HepG2 (cell line): Measurements from ENCODE around the gene KCNK2. TPM values are rescaled to one million over a fixed set of nuclear protein-coding genes. Genes with fewer than 3 reads are reported as not detected.

Experiments used
- ATAC-seq: fragments of 200-7000 bp; cut with Tn5 transposase; 3 replicates; pipeline ENCODE4 v1.9.1; 2020; ENCODE audit warnings: mild to moderate bottlenecking, moderate library complexity
- Bru-seq: library from RNA; stranded (reverse); fragments of 400-500 nt; gene quantifications from one replicate; lab custom pipeline; 2021; lab: Mats Ljungman, UMichigan
- BruChase-seq, 2 experiments: library from RNA; stranded (reverse); fragments of 400-500 nt; gene quantifications; one replicate each; lab custom pipeline; 2021; lab: Mats Ljungman, UMichigan
- BruUV-seq: library from RNA; stranded (reverse); fragments of 400-500 nt; replicated peaks from 2 replicates; lab custom pipeline; 2021; lab: Mats Ljungman, UMichigan
- CTCF ChIA-PET: fragments of 300-600 bp; formaldehyde crosslinking; extraction: SDS; loops from one replicate; lab custom pipeline; 2021; ENCODE audit warnings: low total read pairs, inconsistent platforms, low intra/inter-chr PET ratio; lab: Yijun Ruan, JAX
- POLR2A ChIA-PET: fragments of 350-600 bp; sonication (Branson Sonifier 250); formaldehyde crosslinking; loops from one replicate; lab custom pipeline; 2020; ENCODE audit warnings: antibody characterized with exemption, inconsistent platforms; lab: Yijun Ruan, JAX
- DNase-seq: peaks from one replicate; pipeline ENCODE4 v3.0.0-alpha.2; 2015; ENCODE audit warnings: low spot score
- FAIRE-seq: peaks from 3 replicates; lab custom pipeline; 2011; peaks lifted over from hg19 to GRCh38; lab: Jason Lieb, UNC
- H2AFZ ChIP-seq: one replicate; pipeline ENCODE4 v1.6.1; 2011; ENCODE audit warnings: low read length, inconsistent platforms
- H3K27ac ChIP-seq: fragments of 300-600 bp; 3 replicates; pipeline ENCODE4 v1.8.0; 2011; ENCODE audit warnings: mixed run types, mild to moderate bottlenecking, mixed read lengths, low read length, inconsistent platforms; ENCODE audit not compliant: insufficient read depth; ENCODE audit errors: extremely low read length
- H3K27me3 ChIP-seq, 2 experiments: fragments of 200-600 bp in 1 of 2; 2 replicates in 1 of 2; 3 replicates in 1 of 2; pipeline versions ENCODE4 v1.6.0 to v1.8.0; 2011; ENCODE audit warnings: low read length in 2 of 2, mild to moderate bottlenecking in 2 of 2, moderate library complexity in 2 of 2, inconsistent platforms in 1 of 2; ENCODE audit not compliant: insufficient read depth in 2 of 2, control insufficient read depth in 1 of 2
- H3K36me3 ChIP-seq, 2 experiments: fragments of 200-600 bp in 1 of 2; replicated peaks in 1 of 2; 2 replicates in 1 of 2; 3 replicates in 1 of 2; pipeline versions ENCODE4 v1.5.1 to v1.8.0; 2011; ENCODE audit warnings: low read length in 2 of 2, inconsistent platforms in 1 of 2; ENCODE audit not compliant: insufficient read depth in 2 of 2, control insufficient read depth in 1 of 2
- H3K4me1 ChIP-seq: 2 replicates; pipeline ENCODE4 v1.5.1; 2012; ENCODE audit warnings: low read length, inconsistent platforms; ENCODE audit not compliant: insufficient read depth
- H3K4me2 ChIP-seq: 2 replicates; pipeline ENCODE4 v1.6.0; 2011; ENCODE audit warnings: low read depth, low read length, inconsistent platforms
- H3K4me3 ChIP-seq, 3 experiments: fragments of 200-600 bp in 1 of 3; sonication (generic), shearing (Covaris generic) in 1 of 3; replicated peaks in 1 of 3; 2 replicates each; pipeline ENCODE4 v1.5.1; 2011 to 2016; ENCODE audit warnings: low read length in 3 of 3, inconsistent platforms in 2 of 3, low read depth in 2 of 3, mild to moderate bottlenecking in 2 of 3, control low read depth in 1 of 3, mixed read lengths in 1 of 3; ENCODE audit not compliant: insufficient read depth in 1 of 3
- H3K79me2 ChIP-seq: one replicate; pipeline ENCODE4 v1.6.1; 2011; ENCODE audit warnings: low read length, inconsistent platforms; ENCODE audit not compliant: insufficient read depth
- H3K9ac ChIP-seq: 2 replicates; pipeline ENCODE4 v1.6.0; 2011; ENCODE audit warnings: mild to moderate bottlenecking, low read depth, low read length, inconsistent platforms; ENCODE audit not compliant: insufficient read depth
- H3K9me3 ChIP-seq: 2 replicates; pipeline ENCODE4 v1.5.1; 2012; ENCODE audit warnings: mild to moderate bottlenecking, low read length
- H4K20me1 ChIP-seq: 2 replicates; pipeline ENCODE4 v1.6.0; 2011; ENCODE audit warnings: inconsistent platforms, mild to moderate bottlenecking, low read length, moderate library complexity; ENCODE audit not compliant: insufficient read depth
- BCL3 ChIP-seq: sonication (generic); formaldehyde crosslinking; IDR thresholded peaks from 2 replicates; pipeline ENCODE4 v1.5.1; 2020; ENCODE audit warnings: mild to moderate bottlenecking, missing genetic modification reagents, moderate library complexity
- CBFB ChIP-seq: sonication (generic); formaldehyde crosslinking; IDR thresholded peaks from 2 replicates; pipeline ENCODE4 v1.4.0; 2020; ENCODE audit warnings: missing genetic modification reagents
- CREM ChIP-seq, 2 experiments: sonication (generic) in 1 of 2; formaldehyde crosslinking in 1 of 2; IDR thresholded peaks; 2 replicates each; pipeline versions ENCODE4 v1.4.0 to v1.6.1; 2016 to 2020; ENCODE audit warnings: antibody characterized with exemption in 1 of 2, mild to moderate bottlenecking in 1 of 2, missing genetic modification reagents in 1 of 2
- HNRNPH1 ChIP-seq: fragments of 200-400 bp; formaldehyde crosslinking; optimal IDR thresholded peaks from 2 replicates; pipeline ENCODE3; 2017; ENCODE audit warnings: mild to moderate bottlenecking, low read depth, low read length
- KDM4B ChIP-seq: sonication (generic); formaldehyde crosslinking; IDR thresholded peaks from 2 replicates; pipeline ENCODE4 v1.4.0; 2020; ENCODE audit warnings: missing genetic modification reagents
- KDM6A ChIP-seq: IDR thresholded peaks from 2 replicates; pipeline ENCODE4 v1.6.1; 2016; ENCODE audit warnings: low read depth
- KLF6 ChIP-seq: IDR thresholded peaks from 2 replicates; pipeline ENCODE4 v1.8.0; 2016; ENCODE audit warnings: missing biosample characterization, missing genetic modification reagents
- KLF9 ChIP-seq: IDR thresholded peaks from 2 replicates; pipeline ENCODE4 v1.6.1; 2016; ENCODE audit warnings: low read depth
- MAFG ChIP-seq: sonication (generic); formaldehyde crosslinking; IDR thresholded peaks from 2 replicates; pipeline ENCODE4 v1.5.1; 2020; ENCODE audit warnings: mild to moderate bottlenecking, missing genetic modification reagents
- MATR3 ChIP-seq: sonication (generic); formaldehyde crosslinking; IDR thresholded peaks from 2 replicates; pipeline ENCODE4 v1.4.0; 2020; ENCODE audit warnings: missing genetic modification reagents
- RBFOX2 ChIP-seq: fragments of 200-400 bp; formaldehyde crosslinking; IDR thresholded peaks from 2 replicates; pipeline ENCODE4 v1.6.1; 2017; ENCODE audit warnings: low read depth, mild to moderate bottlenecking, low read length
- SMARCE1 ChIP-seq: fragments of 450-650 bp; IDR thresholded peaks from 2 replicates; pipeline ENCODE4 v1.6.1; 2017; ENCODE audit warnings: borderline replicate concordance
- ZNF282 ChIP-seq: fragments of 450-650 bp; IDR thresholded peaks from 2 replicates; pipeline ENCODE4 v1.6.1; 2018; ENCODE audit not compliant: partially characterized antibody
- ZNF552 ChIP-seq: sonication (generic); formaldehyde crosslinking; IDR thresholded peaks from 2 replicates; pipeline ENCODE4 v1.9.0; 2022; ENCODE audit warnings: missing genetic modification reagents, mild to moderate bottlenecking, borderline replicate concordance
- ZNF841 ChIP-seq: sonication (generic); formaldehyde crosslinking; IDR thresholded peaks from 2 replicates; pipeline ENCODE4 v1.8.1; 2023; ENCODE audit warnings: missing genetic modification reagents, borderline replicate concordance
- ZSCAN22 ChIP-seq: sonication (generic); formaldehyde crosslinking; IDR thresholded peaks from 2 replicates; pipeline ENCODE4 v1.4.0; 2020; ENCODE audit warnings: mild to moderate bottlenecking, missing genetic modification reagents
- WGBS: methylation state at CpG from one replicate; pipeline ENCODE4 v1.1.6; 2017; ENCODE audit warnings: low lambda C conversion rate; 5-methylcytosine and 5-hydroxymethylcytosine counted together
- in situ Hi-C: cut with HindIII; loops from 2 replicates; pipeline ENCODE4 v1.10.0; 2017; ENCODE audit warnings: low pct_unique_long_range_greater_than_20kb; ENCODE audit not compliant: extremely low pct_ligation_motif_present
- intact Hi-C: fragments of 100-400 bp; cut with micrococcal nuclease; formaldehyde crosslinking; loops from one replicate; pipeline ENCODE4 v1.10.0; 2022; ENCODE audit not compliant: unreplicated experiment
- long read RNA-seq, 2 experiments: library from RNA in 1 of 2; library from polyadenylated mRNA in 1 of 2; stranded (forward) in 1 of 2; unstranded in 1 of 2; transcript quantifications; one replicate each; pipeline ENCODE4 v2.0.0, GENCODE V29; 2019 to 2022
- polyA minus RNA-seq, 3 experiments: library from RNA; depleted of rRNA, polyadenylated mRNA; stranded (reverse); fragments of >200 nt; gene quantifications; 2 replicates each; pipeline ENCODE4 v1.2.3, GENCODE V29; 2011; ENCODE audit warnings: low replicate concordance in 1 of 3
- polyA plus RNA-seq, 8 experiments: library from polyadenylated mRNA; depleted of rRNA in 3 of 8; stranded (reverse) in 7 of 8; unstranded in 1 of 8; fragments of >200 nt; fragmentation: Illumina TruSeq in 4 of 8; extraction: Trizol in 4 of 8; gene quantifications; 2 replicates each; pipeline versions ENCODE4 v1.2.1 to v1.2.3, GENCODE V29; 2011 to 2016; ENCODE audit warnings: low read depth in 4 of 8, missing spikeins in 1 of 8, mixed read lengths in 1 of 8; ENCODE audit not compliant: insufficient read depth in 1 of 8
- total RNA-seq, 5 experiments: library from RNA; depleted of rRNA; stranded (reverse); fragments of >200 nt; fragmentation: Illumina TruSeq; extraction: Trizol; gene quantifications; 2 replicates each; pipeline ENCODE4 v1.2.3, GENCODE V29; 2016; ENCODE audit warnings: low read depth in 1 of 5

The KCNK2 gene
- not detected in 2 replicates for total RNA-seq (2016; rRNA removed; fragmentation: Illumina TruSeq; extraction: Trizol)
- total RNA-seq (2016; cell fraction: cytosol; rRNA removed; fragmentation: Illumina TruSeq; extraction: Trizol; ENCODE audit: low read depth) = not detected in 2 replicates
- not detected in 2 replicates for total RNA-seq (2016; cell fraction: insoluble cytoplasmic fraction; rRNA removed; fragmentation: Illumina TruSeq; extraction: Trizol)
- total RNA-seq (2016; cell fraction: membrane; rRNA removed; fragmentation: Illumina TruSeq; extraction: Trizol) = not detected in 2 replicates
- total RNA-seq (2016; cell fraction: nucleus; rRNA removed; fragmentation: Illumina TruSeq; extraction: Trizol) = not detected in 2 replicates
- polyA plus RNA-seq (2011; rRNA removed) = not detected in 2 replicates
- not detected in 2 replicates for polyA plus RNA-seq (2011; cell fraction: cytosol; rRNA removed)
- polyA plus RNA-seq (2011; cell fraction: nucleus; rRNA removed) = not detected in 2 replicates
- not detected in 2 replicates for polyA plus RNA-seq (2012)
- polyA plus RNA-seq (2016; cell fraction: cytosol; fragmentation: Illumina TruSeq; extraction: Trizol; ENCODE audit: low read depth) = not detected in 2 replicates
- polyA plus RNA-seq (2016; cell fraction: insoluble cytoplasmic fraction; fragmentation: Illumina TruSeq; extraction: Trizol; ENCODE audit: low read depth) = not detected in 2 replicates
- not detected in 2 replicates for polyA plus RNA-seq (2016; cell fraction: membrane; fragmentation: Illumina TruSeq; extraction: Trizol; ENCODE audit: low read depth)
- not detected in 2 replicates for polyA plus RNA-seq (2016; cell fraction: nucleus; fragmentation: Illumina TruSeq; extraction: Trizol; ENCODE audit: insufficient read depth, low read depth)
- not detected in 2 replicates for polyA minus RNA-seq (2011; rRNA and poly(A)+ RNA removed; ENCODE audit: low replicate concordance)
- polyA minus RNA-seq (2011; cell fraction: cytosol; rRNA and poly(A)+ RNA removed) = not detected in 2 replicates
- not detected in 2 replicates for polyA minus RNA-seq (2011; cell fraction: nucleus; rRNA and poly(A)+ RNA removed)
- percentile 0 among the genes with signal in this experiment for Bru-seq, nascent RNA
- BruChase-seq, experiment 1, labeled RNA remaining after a 6-hour chase = percentile 2 among the genes with signal in this experiment
- percentile 2 among the genes with signal in this experiment for BruChase-seq, experiment 2, labeled RNA remaining after a 2-hour chase
- long read RNA-seq, experiment 1 = 0 reads
- long read RNA-seq, experiment 2 = 0 reads

GRCh38 chr1:215082532-215083382, at the start of gene KCNK2:
Gene KCNK2 (plus strand): TSS chr1:215082737. CDS start chr1:215083386, 649 bp downstream.
- in situ Hi-C loops = no loop called here
- peaks cover 2 to 43% of the 10 kb centered on the region in 2 experiments; a peak in 3 of 5 replicates for H3K27me3 ChIP-seq
- 7% methylated on average over 28 of the region's 85 CpGs for WGBS

More at GRCh38 chr1:215082532-215083382, at the start of gene KCNK2:
- DNase-seq (no peak), ATAC-seq (peak; percentile 77), FAIRE-seq (no peak)
- H3K9me3 ChIP-seq = no peaks in the 10 kb centered on the region
- TF ChIP-seq SMARCE1 = no peak
- TF ChIP-seq ZNF841 = no peak
- TF ChIP-seq BCL3 = no peak
- TF ChIP-seq KDM6A (CRISPR knock-in tag) = no peak
- no peak for TF ChIP-seq RBFOX2
- no peak for TF ChIP-seq MAFG (CRISPR knock-in tag)
- no peak for TF ChIP-seq ZNF282
- TF ChIP-seq KLF9 (CRISPR knock-in tag) = no peak
- no peak for TF ChIP-seq MATR3 (CRISPR knock-in tag)
- TF ChIP-seq HNRNPH1 = no peak
- TF ChIP-seq ZSCAN22 (CRISPR knock-in tag) = no peak
- TF ChIP-seq ZNF552 (CRISPR knock-in tag) = no peak
- no peak for TF ChIP-seq KLF6
- TF ChIP-seq CREM (IDR thresholded peaks at IDR 0.05) = no peak
- TF ChIP-seq CREM (CRISPR knock-in tag; IDR thresholded peaks at IDR 0.05) = no peak
- TF ChIP-seq CBFB = no peak
- no peak for TF ChIP-seq KDM4B (CRISPR knock-in tag)
- H3K4me1 ChIP-seq = no peaks in the 10 kb centered on the region
- intact Hi-C loops = no loop called here
- H3K4me3 ChIP-seq = peak within 1 kb of the TSS in 1 of 3 experiments; percentile 16; a peak in 1 of 6 replicates
- H3K9ac ChIP-seq = no peak within 1 kb of the TSS
- H3K79me2 ChIP-seq = no peaks in the 10 kb centered on the region
- BruUV-seq = no TSS peak
- H2AFZ ChIP-seq = no peak within 1 kb of the TSS
- peak within 1 kb of the TSS; percentile 39; the same call in 1 of the 2 replicates for H3K4me2 ChIP-seq
- no peaks in the 10 kb centered on the region for H3K36me3 ChIP-seq
- H4K20me1 ChIP-seq = no peaks in the 10 kb centered on the region
- no peak within 1 kb of the TSS for H3K27ac ChIP-seq
- ChIA-PET POLR2A (no interaction called here), CTCF (no interaction called here)
